ENCODE measurements around the gene VPS13D.

VPS13D gene

GRCh38 chr1:12485231-12486058 lies 255.6 kb downstream of the VPS13D start:
- DNase-seq (ENCODE audit: low read depth): no peak
- no peak for TF ChIP-seq CTCF (IDR thresholded peaks at IDR 0.05; ENCODE audit: control insufficient read depth, extremely low read depth, insufficient read depth)
- no peak overlapping the region for H3K4me3 ChIP-seq (ENCODE audit: low read depth, low read length)

- no peak for TF ChIP-seq CTCF (IDR thresholded peaks at IDR 0.05; ENCODE audit: control insufficient read depth, extremely low read depth, insufficient read depth)
- DNase-seq (ENCODE audit: low read depth): no peak
- H3K4me3 ChIP-seq (ENCODE audit: low read depth, low read length): no peak overlapping the region
Measured at GRCh38 chr1:12486059-12486341, 256.2 kb downstream of the VPS13D start.

GRCh38 chr1:12486401-12487005 lies 256.7 kb downstream of the VPS13D start:
- no peak for TF ChIP-seq CTCF (IDR thresholded peaks at IDR 0.05; ENCODE audit: control insufficient read depth, extremely low read depth, insufficient read depth)
- H3K4me3 ChIP-seq (ENCODE audit: low read depth, low read length): no peak overlapping the region
- DNase-seq (ENCODE audit: low read depth): no peak

GRCh38 chr1:12487520-12487919 lies 257.7 kb downstream of the VPS13D start:
- no peak for DNase-seq (ENCODE audit: low read depth)

GRCh38 chr1:12488666-12489354 lies 259.0 kb downstream of the VPS13D start:
- H3K4me3 ChIP-seq (ENCODE audit: low read depth, low read length): no peak overlapping the region
- TF ChIP-seq CTCF (IDR thresholded peaks at IDR 0.05; ENCODE audit: control insufficient read depth, extremely low read depth, insufficient read depth): no peak
- no peak for DNase-seq (ENCODE audit: low read depth)

More at GRCh38 chr1:12487520-12487919, 257.7 kb downstream of the VPS13D start:
- H3K4me3 ChIP-seq (ENCODE audit: low read depth, low read length): no peak overlapping the region
- no peak for TF ChIP-seq CTCF (IDR thresholded peaks at IDR 0.05; ENCODE audit: control insufficient read depth, extremely low read depth, insufficient read depth)

GRCh38 chr1:12490532-12491142 lies 260.8 kb downstream of the VPS13D start:
- no peak overlapping the region for H3K4me3 ChIP-seq (ENCODE audit: low read depth, low read length)
- no peak for TF ChIP-seq CTCF (IDR thresholded peaks at IDR 0.05; ENCODE audit: control insufficient read depth, extremely low read depth, insufficient read depth)
- no peak for DNase-seq (ENCODE audit: low read depth)

All from LNCaP clone FGC (cell line).